Astrocyte of the hippocampus (primary cell): Measurements from ENCODE around the gene ZNF484.
"Not testable (repeated sequence)": the region's sequence is repeated elsewhere in the genome, so short reads cannot be mapped to it uniquely, and the experiment has no call there.

ENCODE experiments used
- DNase-seq: peaks from one replicate; pipeline ENCODE4 v3.0.0; 2011; ENCODE audit warnings: low read depth, low spot score

The ZNF484 gene

DNA sequence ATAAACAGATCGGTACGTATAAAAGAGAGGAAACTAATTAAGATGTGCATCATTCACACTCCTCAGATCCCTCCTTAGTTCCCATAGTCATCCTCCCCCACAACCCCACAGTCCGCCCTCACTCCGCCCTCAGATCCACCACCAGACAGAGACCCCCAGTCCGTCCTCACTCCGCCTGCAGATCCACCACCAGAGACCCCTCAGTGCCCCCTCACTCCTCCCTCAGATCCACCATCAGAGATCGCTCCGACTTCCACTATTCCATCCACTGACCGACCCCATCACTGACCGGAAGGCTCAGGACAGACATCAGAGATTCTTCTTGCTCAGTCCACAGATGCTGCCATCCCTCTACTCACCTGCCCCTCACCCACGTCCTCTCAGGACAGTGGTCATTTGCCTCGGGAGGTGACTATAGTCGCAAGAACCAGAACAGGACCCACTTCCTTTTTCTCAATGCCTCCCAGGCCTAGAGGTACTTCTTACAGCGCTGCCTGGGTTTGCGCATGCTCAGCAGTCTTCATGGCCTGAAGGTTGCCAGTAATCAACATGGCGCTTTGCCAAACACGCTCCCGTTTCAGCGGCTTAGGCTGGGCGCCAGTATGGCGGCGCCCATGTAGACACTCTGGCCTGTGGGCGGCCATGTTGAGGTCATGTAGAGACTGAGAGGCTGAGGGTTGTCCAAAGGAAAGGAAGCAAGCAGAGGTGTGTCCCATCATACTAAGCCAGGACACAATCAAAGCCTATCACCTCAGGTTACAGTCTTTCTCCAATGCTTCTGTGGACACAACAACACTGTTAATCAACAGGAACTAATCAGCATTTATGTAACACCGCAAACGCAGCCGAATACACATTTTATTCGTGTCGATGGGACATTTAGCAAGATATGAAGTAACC, at the start of gene ZNF484:
Gene ZNF484 (minus strand): TSS at position 508 of the 900 bp plus-strand sequence. CDS start 3,009 bp downstream, outside the sequence.
- peak; percentile 99 for DNase-seq

DNA sequence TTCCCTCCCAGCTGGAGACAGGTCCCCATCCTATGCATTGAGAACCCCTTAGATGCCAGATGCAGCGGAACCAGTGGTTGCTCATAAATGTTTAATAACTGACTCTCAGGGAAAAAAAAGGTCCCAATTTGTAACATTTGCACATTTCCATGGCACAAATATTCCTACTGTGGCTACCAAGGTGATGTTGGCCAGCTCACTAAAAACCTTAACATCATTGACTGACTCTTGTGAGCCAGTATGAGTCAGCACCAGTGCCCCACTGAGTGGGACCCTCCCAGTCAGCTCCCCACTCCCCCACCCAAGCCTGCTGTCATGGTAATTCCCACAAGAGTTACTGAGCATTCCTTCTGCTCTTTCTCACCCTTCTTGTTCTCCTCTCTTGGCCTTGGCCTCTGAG, 42.6 kb upstream of the ZNF484 start:
- no peak for DNase-seq

DNA sequence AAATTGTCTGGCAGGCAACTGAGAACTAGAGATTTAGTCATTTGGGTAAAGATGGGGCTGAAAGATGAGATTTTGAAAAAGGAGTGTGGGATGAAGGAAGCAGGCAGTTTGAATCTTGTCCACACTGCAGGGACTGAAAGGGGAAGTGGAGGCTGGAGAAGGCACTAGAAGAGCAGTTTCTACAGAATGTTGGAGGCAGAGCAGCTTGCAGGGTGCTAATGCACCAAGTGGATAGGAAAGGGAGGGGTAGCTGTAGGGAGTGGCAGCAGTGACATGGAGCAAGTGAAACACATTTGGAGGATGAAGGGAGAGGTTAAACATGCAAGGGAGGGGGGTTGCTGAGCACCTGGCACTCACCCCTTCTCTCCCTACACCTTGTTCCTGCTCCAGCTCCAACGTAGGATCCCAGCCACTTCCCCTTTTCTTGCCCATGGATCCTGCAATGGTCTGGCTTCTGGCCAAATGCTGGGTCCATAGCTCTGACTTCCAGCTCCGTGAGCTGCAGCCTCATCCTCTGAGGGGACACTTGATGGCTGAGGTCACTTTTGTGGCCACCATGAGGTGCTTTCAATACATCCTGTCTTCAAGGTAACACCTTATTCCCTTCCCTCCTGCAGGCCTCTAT, 39.5 kb upstream of the ZNF484 start:
- DNase-seq = no peak

DNA sequence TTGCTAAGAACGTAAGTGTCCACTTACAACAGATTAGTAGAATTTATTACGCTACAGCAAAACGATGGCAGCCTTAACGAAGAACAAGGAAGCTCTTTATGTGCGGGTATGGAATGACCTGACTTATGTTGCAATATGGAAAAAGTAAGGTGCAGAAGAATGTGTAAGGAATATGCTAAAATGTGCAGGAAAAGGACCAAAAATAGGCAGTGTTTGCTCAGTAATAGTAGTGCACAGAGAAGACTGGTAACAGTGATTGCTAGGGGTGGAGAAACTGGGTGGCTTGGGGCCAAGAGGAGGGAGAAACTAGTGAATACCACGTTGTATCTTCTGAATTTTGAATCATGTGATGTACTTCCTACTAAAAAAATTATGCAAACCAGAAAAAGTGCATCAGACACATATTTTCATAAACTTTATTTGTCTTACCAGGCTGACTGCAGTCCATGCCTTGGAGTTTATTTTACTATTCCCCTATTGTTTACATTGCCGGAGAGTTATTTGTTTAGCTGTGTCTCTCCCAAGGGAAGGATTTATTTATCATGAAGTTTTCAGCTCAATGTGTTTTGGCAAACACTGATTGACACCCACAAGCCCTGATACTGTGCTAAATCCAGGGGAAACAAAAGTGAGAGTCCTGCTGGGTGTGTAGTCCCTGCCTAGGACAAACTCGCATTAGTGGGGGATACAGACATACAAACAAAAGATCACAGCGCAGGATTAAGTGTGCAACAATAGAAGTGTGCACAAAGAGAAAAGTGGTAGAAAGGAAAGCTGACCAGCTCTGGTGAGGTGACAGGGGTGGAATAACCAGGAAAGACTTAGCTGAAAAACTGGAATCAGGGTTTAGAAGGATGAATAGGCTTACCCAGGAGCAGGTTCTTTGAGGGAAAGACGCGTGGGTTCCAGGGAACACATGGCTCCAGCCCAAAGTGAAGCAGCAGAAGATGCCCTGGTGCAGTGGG, 34.0 kb upstream of the ZNF484 start:
- no peak for DNase-seq

DNA sequence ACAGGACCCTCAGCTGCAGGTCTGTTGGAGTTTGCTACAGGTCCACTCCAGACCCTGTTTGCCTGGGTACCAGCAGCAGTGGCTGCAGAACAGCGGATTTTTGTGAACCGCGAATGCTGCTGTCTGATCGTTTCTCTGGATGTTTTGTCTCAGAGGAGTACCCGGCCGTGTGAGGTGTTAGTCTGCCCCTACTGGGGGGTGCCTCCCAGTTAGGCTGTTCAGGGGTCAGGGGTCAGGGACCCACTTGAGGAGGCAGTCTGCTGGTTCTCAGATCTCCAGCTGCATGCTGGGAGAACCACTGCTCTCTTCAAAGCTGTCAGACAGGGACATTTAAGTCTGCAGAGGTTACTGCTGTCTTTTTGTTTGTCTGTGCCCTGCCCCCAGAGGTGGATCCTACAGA, 27.3 kb upstream of the ZNF484 start:
- DNase-seq = not testable (repeated sequence)

- no peak for DNase-seq
Measured at GRCh38 chr9:92897323-92897722, 19.5 kb upstream of the ZNF484 start.

DNA sequence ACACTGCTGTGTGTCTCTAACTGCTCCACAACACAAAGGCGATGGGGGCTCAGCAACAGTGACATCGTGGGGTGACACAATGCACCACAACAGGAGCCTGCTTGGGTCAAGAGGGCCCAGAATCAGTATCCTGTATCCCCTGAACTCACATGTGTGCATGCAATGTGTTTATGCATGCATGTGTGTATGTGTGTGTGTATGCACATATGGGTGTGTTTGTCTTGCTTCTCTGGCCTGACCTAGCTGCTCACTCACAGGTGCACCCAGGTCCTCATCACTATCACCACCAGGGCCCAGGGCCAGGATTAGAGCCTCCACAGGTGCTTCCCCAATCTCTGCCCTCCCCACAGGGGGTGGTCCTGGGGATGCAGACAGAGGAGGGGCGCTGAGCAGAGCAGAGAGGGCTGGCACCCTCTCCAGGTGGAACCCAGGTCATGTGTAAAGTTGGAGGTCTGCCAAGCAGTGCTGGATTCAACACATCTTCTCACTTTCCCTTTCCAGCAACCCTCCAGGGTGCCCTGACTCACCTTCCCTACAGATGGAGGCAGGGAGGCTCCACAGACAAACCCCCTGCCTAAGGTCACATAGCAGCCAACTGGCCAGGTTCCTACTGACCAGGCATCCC, 18.1 kb upstream of the ZNF484 start:
- no peak for DNase-seq

- DNase-seq = no peak
Measured at GRCh38 chr9:92894711-92895362, 17.0 kb upstream of the ZNF484 start.

- not testable (repeated sequence) for DNase-seq
Measured at GRCh38 chr9:92893916-92894610, 16.2 kb upstream of the ZNF484 start.

DNA sequence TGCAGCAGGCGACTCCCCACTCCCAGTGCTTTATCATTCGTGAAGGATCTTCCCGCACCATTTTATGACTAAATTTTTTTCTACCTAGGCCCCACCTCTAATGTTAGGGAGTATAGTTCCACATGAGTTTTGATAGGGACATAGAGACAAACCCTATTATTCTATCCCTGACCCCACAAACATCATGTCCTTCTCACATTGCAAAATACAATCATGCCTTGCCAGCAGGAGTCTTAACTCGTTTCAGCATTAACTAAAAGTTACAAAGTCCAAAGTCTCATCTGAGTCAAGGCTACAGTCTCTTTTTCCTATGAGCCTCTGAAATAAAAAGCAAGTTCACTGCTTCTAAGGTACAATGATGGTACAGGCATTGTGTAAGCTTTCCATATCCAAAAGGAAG, 14.4 kb upstream of the ZNF484 start:
- not testable (repeated sequence) for DNase-seq

GRCh38 chr9:92890761-92891160, 12.9 kb upstream of the ZNF484 start:
- DNase-seq = no peak

- peak; percentile 37 for DNase-seq
Measured at GRCh38 chr9:92887880-92888338, 10.1 kb upstream of the ZNF484 start.

- DNase-seq = not testable (repeated sequence)
Measured at GRCh38 chr9:92886846-92887610, 9.2 kb upstream of the ZNF484 start.

DNA sequence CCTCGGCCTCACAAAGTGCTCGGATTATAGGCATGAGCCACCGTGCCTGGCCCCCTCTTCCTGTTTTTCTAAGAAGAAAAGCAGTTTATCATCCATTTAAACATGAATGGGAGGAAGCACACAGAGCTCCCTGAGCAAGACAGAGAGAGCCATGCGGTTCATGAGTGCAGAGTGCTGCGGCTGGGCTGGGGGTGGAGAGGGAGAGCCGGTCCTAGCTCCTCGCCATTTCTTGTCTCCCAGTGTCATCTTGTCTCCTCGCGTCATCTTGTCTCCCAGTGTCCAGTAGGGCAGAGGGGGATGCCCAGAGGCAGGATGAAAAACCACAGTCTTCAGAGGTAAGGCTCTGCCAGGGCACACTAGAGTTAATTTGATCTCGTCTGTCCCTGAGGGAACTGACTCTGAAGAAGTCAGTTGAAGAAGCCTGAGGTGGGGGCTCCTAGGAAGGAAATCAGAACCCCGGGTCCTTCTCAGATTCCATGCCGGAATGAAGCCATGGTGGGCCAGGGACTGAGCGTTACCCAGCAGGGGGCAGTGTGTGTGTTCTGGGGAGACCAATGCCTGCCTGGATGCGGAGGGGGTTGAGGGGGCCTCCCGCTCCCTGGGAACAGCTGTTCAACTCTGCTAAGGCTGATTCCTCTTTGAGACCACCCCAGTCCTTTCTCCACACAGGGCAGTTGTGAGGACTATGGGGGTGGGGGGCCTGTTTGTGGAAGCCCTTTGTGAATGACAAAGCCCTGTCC, 6.0 kb upstream of the ZNF484 start:
- DNase-seq = not testable (repeated sequence)

DNA sequence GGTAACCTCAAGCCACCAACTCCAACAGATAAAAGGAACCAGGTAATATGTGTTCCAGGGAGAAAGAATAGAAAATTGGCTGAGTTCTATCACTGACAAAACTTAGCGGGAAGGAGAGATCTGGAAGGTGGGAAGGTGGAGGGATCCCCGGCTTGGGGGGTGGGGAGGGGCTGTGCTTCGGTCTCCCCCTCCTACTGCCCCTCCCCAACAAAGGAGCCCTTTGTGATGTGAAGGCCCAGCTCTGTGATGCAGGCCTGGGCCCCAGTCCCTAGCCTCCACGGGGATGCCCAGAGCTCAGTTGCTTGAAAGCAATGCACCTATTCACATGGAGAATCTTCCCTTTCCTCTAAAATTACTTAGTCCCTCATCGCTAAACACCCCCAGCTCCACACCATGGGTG, 4.4 kb upstream of the ZNF484 start:
- DNase-seq = no peak

GRCh38 chr9:92875373-92875772, 2.5 kb downstream of the ZNF484 start:
- no peak for DNase-seq

DNA sequence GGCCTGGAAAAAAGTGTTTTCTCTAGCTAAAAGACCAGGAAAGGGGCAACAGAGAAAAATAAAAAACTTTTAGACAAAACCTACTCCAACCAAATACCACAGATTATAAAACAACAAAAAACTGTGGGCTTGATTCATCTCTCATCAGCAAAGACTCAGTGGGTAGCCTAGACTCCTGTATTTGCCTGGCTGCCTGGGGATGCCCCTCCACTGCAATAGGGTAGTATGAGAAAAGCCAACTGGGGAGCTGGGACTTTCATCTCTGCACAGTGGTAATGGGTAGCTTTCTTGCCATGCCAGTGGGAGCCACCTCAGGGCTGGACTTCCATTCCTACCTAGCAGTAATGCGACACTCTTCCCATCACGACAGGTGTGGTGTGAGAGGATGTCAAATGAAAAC, 7.5 kb downstream of the ZNF484 start:
- DNase-seq = no peak

DNA sequence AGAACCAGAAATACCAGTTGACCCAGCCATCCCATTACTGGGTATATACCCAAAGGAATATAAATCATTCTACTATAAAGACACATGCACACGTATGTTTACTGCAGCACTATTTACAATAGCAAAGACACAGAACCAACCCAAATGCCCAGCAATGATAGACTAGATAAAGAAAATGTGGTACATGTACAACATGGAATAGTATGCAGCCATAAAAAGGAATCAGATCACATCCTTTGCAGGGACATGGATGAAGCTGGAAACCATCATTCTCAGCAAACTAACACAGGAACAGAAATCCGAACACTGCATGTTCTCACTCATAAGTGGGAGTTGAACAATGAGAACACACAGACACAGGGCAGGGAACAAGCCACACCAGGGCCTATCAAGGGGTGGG, 11.2 kb downstream of the ZNF484 start:
- not testable (repeated sequence) for DNase-seq

DNA sequence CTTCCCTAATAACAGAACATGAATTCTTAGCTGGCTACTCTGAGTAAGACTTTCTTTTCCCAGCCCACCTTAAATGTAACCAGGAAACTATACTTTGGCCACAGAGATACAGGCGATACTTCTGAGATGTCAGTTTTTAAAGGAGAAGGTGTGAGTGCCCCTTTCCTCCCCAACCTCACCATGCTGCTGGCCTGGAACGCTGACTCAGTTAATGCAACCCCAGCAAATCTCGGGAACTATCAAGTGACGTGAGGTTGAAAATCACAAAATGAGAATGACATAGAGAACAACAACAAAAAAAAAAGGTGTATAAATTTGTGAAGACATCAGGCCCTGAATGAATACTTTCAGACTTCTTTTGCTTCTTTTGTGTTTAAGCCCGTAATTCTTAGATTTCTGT, 13.7 kb downstream of the ZNF484 start:
- DNase-seq = no peak
